Thyroid gland (tissue), 4 donors: ENCODE data around the gene HSBP1. TPM values are rescaled to one million over a fixed set of nuclear protein-coding genes. Genes with fewer than 3 reads are reported as not detected.

ENCODE experiments used
- DNase-seq, 2 donors: peaks; one replicate each; pipeline ENCODE4 v3.0.0-alpha.2; 2019
- H3K27ac ChIP-seq, 3 donors: fragments of 200-600 bp; sonication (generic); 1 replicate in 2 of 3; 2 replicates in 1 of 3; pipeline ENCODE4 v1.5.1; 2016 to 2019; ENCODE audit warnings: mild to moderate bottlenecking in 1 of 3, moderate library complexity in 1 of 3
- H3K27me3 ChIP-seq: fragments of 200-600 bp; sonication (generic); one replicate; pipeline ENCODE4 v1.5.1; 2019
- H3K36me3 ChIP-seq, 2 donors: fragments of 200-600 bp; sonication (generic); one replicate each; pipeline ENCODE4 v1.5.1; 2016 to 2019
- H3K4me1 ChIP-seq, 2 donors: fragments of 200-600 bp; sonication (generic); one replicate each; pipeline ENCODE4 v1.5.1; 2017 to 2019
- H3K4me3 ChIP-seq, 3 donors: fragments of 200-600 bp; sonication (generic); replicated peaks in 1 of 3; 1 replicate in 2 of 3; 2 replicates in 1 of 3; pipeline ENCODE4 v1.5.1; 2016; ENCODE audit warnings: mild to moderate bottlenecking in 1 of 3
- H3K9me3 ChIP-seq: fragments of 200-600 bp; sonication (generic); one replicate; pipeline ENCODE4 v1.5.1; 2017
- CTCF ChIP-seq, 6 experiments: fragments of 200-600 bp in 3 of 6; fragments of 450-650 bp in 3 of 6; sonication (generic) in 3 of 6; IDR thresholded peaks; one replicate each; pipeline ENCODE4 v1.5.1; 2016 to 2019; ENCODE audit warnings: antibody characterized with exemption in 6 of 6, mild to moderate bottlenecking in 2 of 6, inconsistent platforms in 1 of 6, moderate library complexity in 1 of 6
- POLR2A ChIP-seq, 2 donors: fragments of 450-650 bp; IDR thresholded peaks; one replicate each; pipeline ENCODE4 v1.6.1; 2017; ENCODE audit warnings: antibody characterized with exemption in 2 of 2, mild to moderate bottlenecking in 2 of 2, moderate library complexity in 1 of 2
- WGBS, 2 donors: methylation state at CpG; one replicate each; pipeline ENCODE4 v1.1.5; 2017; 5-methylcytosine and 5-hydroxymethylcytosine counted together
- intact Hi-C: fragments of 100-400 bp; cut with DNase I; formaldehyde crosslinking; loops from one replicate; pipeline ENCODE4 v1.15.1; 2023
- total RNA-seq, 4 donors: library from RNA; depleted of rRNA; stranded (reverse); fragments of >200 nt; gene quantifications; one replicate each; pipeline ENCODE4 v1.2.3, GENCODE V29; 2016

HSBP1 gene
- total RNA-seq, 4 donors from 2014 or later, result 17.7 to 50.7 (median 23.9) TPM

GRCh38 chr16:83769397-83770008, 38.3 kb upstream of the HSBP1 start:
- intact Hi-C loops, result no loop called here
- TF ChIP-seq POLR2A (IDR thresholded peaks at IDR 0.05) (no peak), CTCF (IDR thresholded peaks at IDR 0.05) (no peak)
- Histone ChIP-seq H3K36me3 (no peaks in the 10 kb centered on the region), H3K27ac (no peak overlapping the region), H3K27me3 (no peaks in the 10 kb centered on the region), H3K4me3 (no peak overlapping the region), H3K4me1 (peaks cover 8 to 20% of the 10 kb centered on the region in 2 donors), H3K9me3 (no peaks in the 10 kb centered on the region)
- no peak for DNase-seq
- 56 to 72% methylated on average over 5 of the region's 5 CpGs for WGBS, 2 donors

- H3K27ac ChIP-seq, result peak overlapping the region in 1 of 3 donors; percentile 7
- intact Hi-C loops, result no loop called here
- 23 to 28% methylated on average over 5 of the region's 5 CpGs for WGBS, 2 donors
- H3K4me3 ChIP-seq, result no peak overlapping the region
- TF ChIP-seq CTCF (IDR thresholded peaks at IDR 0.05) (no peak), POLR2A (IDR thresholded peaks at IDR 0.05) (no peak)
- peak; percentile 89 to 93 for DNase-seq
- no peaks in the 10 kb centered on the region for H3K36me3 ChIP-seq
- H3K4me1 ChIP-seq, result peaks cover 8 to 20% of the 10 kb centered on the region in 2 donors
- no peaks in the 10 kb centered on the region for H3K27me3 ChIP-seq
- H3K9me3 ChIP-seq, result no peaks in the 10 kb centered on the region
These were observed 36.4 kb upstream of the HSBP1 start for GRCh38 chr16:83771306-83771942.

- intact Hi-C loops, result no loop called here
- no peak overlapping the region for H3K27ac ChIP-seq
- no peaks in the 10 kb centered on the region for H3K36me3 ChIP-seq
- WGBS, 2 donors, result 51 to 79% methylated on average over 1 of the region's 1 CpG
- TF ChIP-seq CTCF (IDR thresholded peaks at IDR 0.05) (no peak), POLR2A (IDR thresholded peaks at IDR 0.05) (no peak)
- H3K27me3 ChIP-seq, result no peaks in the 10 kb centered on the region
- no peak overlapping the region for H3K4me3 ChIP-seq
- H3K9me3 ChIP-seq, result no peaks in the 10 kb centered on the region
- H3K4me1 ChIP-seq, result peaks cover 8 to 20% of the 10 kb centered on the region in 2 donors
- no peak for DNase-seq
These were observed 35.0 kb upstream of the HSBP1 start for GRCh38 chr16:83772806-83773205.

GRCh38 chr16:83774066-83774465, 33.7 kb upstream of the HSBP1 start:
- WGBS, 2 donors, result 89 to 91% methylated on average over 4 of the region's 4 CpGs

More at GRCh38 chr16:83774066-83774465, 33.7 kb upstream of the HSBP1 start:
- H3K27ac ChIP-seq, result no peak overlapping the region
- no peaks in the 10 kb centered on the region for H3K36me3 ChIP-seq
- peaks cover 8 to 18% of the 10 kb centered on the region in 2 donors for H3K4me1 ChIP-seq
- no peak for DNase-seq
- no peaks in the 10 kb centered on the region for H3K9me3 ChIP-seq
- H3K4me3 ChIP-seq, result no peak overlapping the region
- no peaks in the 10 kb centered on the region for H3K27me3 ChIP-seq
- intact Hi-C loops, result no loop called here
- TF ChIP-seq CTCF (IDR thresholded peaks at IDR 0.05), result no peak
- TF ChIP-seq POLR2A (IDR thresholded peaks at IDR 0.05), result no peak
